ENCODE data around the gene SIRPA. TPM values are rescaled to one million over a fixed set of nuclear protein-coding genes. Genes with fewer than 3 reads are reported as not detected.

The SIRPA gene
- total RNA-seq, 3 donors from 2014 or later (not counting 1 experiment from before 2014, with no cell fraction given) = 1.3 to 7.5 (median 2.3) TPM

Other genes starting within 250 kb of the SIRPA start
- gene SIRPG, start 237.6 kb upstream of the SIRPA start, total RNA-seq = 1 to 10 TPM; 1.9 to 3.9 (median 3.1) TPM
- gene PDYN, start 98.7 kb downstream of the SIRPA start, total RNA-seq = not detected
- gene STK35, start 206.4 kb downstream of the SIRPA start, total RNA-seq = 10 to 100 TPM; 18.7 to 24.5 (median 21.9) TPM

Data from natural killer cell (primary cell).